GM03348 (cell line): ENCODE measurements around the gene CCDC87.
A peak's percentile ranks its signal among the peaks of the same experiment; 100 is the strongest.
"Not testable (repeated sequence)": the region's sequence is repeated elsewhere in the genome, so short reads cannot be mapped to it uniquely, and the experiment has no call there.

Experiments used
- DNase-seq: peaks from one replicate; pipeline ENCODE4 v3.0.0; 2012; ENCODE audit warnings: low spot score

The CCDC87 gene

DNA sequence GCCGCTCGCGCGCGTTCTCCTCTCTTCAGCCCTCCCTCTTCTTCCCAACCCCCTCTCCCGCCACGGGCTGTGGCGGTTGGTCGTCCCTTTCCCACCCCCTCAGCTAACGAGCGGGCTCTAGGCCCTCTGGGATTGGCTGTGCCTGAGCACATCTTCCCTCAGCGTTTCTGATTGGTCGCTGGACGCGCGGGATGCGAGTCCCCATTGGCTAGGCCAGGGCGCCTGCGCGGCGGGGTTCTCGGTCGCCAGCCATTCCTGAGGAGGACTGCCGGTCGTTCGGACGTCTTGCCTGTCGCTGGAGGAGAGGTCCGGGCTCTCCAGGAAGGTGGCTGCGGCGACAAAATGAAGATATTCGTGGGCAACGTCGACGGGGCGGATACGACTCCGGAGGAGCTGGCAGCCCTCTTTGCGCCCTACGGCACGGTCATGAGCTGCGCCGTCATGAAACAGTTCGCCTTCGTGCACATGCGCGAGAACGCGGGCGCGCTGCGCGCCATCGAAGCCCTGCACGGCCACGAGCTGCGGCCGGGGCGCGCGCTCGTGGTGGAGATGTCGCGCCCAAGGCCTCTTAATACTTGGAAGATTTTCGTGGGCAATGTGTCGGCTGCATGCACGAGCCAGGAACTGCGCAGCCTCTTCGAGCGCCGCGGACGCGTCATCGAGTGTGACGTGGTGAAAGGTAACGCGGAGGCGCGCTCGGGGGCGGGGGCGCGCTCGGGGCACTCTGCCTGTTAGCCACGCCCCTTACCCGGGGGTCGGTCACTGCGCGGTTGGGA lies 23.7 kb upstream of the CCDC87 start, which contains the start of gene RBM14:
Gene RBM14 (plus strand): TSS at position 252 of the 776 bp plus-strand sequence. CDS start 91 bp downstream, at position 343.
- DNase-seq, result peak; percentile 100

DNA sequence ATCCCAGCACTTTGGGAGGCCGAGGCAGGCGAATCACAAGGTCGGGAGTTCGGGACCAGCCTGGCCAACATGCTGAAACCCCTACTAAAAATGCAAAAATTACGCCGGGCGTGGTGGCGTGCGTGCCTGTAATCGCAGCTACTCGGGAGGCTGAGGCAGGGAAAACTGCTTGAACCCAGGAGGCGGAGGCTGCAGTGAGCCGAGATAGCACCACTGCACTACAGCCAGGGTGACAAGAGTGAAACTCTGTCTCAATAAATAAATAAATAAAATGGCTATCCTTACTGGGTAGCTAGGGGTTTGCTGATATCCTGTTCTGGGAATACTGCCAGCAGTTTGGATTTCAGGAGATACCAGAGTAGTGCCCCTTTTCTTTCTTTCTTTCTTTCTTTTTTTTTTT lies 21.2 kb upstream of the CCDC87 start:
- DNase-seq, result no peak

DNA sequence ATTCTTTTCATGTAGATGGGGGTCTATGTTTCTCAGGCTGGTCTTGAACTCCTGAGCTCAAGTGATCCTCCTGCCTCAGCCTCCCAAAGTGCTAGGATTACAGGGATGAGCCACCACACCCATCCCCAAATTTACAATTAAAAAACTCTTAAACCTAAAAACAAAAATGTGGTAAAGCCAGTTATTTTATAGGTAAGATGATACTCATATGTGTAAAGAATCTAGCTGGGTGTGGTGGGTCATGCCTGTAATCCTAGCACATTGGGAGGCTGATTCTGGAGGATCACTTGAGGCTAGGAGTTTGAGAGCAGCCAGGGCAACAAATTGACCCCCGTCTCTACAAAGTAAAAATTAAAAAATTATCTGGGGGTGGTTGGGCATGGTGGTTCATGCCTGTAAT lies 19.6 kb upstream of the CCDC87 start:
- no peak for DNase-seq

DNA sequence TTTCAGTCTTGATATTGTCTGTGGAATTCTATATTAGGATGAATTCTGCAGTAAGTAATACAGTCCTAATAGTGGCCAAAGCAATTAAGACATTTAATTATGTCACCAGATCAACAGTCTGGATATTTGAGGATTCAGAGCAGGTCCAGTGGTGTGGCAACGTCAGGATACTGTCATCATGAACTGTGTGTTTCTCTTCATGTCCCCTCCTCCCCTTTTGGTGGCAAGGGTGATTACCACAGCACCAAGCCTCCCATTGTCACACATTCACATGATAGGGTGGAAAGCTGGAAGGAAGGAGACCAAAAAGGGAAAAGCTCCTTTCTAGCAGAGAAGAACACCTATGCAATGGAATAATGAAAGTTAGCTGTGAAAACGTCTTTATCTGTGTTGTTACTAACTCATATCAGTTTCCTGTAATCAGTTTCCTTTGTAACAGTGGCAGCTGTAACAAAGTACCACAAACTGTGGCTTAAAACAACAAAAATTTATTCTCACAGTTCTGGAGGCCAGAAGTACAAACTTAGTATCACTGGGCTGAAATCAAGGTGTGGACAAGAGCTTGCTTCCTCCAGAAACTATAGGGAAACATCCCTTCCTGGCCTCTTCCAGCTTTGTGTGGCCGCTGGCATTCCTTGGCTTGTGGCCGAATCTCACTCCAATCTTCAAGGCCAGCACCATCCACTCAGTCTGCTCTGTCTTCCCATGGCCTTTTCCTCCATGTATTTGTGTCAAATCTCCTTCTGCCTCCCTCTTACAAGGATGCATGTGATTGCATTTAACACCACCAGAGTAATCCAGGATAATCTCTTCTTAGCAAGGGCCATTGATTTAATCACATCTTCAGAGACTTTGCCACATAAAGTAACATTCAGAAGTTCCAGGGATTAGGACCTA lies 17.1 kb upstream of the CCDC87 start:
- no peak for DNase-seq

DNA sequence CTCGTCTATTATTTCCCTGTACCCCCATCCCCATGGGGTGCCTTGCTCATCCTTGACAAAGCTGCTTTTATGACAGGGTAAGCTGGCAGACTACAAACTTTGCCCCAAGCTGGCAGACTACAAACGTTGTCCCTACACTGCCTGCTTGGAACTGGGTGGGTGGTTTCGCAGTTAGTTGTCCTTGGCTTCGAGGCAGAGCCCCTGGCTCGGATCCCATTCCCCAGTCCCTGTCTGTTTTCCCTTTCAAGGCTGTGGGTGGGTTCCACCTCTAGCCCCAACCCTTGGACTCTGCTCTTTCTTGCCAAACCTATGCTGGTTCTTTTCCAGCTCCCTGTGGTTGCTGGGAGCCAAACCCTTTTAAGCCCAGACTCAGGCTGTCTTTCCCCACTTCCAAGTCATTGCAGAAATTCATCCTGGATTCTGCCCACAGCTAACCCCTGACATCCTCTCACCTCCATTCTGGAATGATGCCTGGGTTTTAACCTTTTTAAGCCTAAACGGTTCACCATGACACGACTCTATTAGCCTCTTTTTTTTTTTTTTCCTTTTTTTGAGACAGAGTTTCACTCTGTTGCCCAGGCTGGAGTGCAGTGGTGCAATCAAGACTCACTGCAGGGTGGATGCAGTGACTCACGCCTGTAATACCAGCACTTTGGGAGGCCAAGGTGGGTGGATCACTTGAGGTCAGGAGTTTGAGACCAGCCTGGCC lies 14.4 kb upstream of the CCDC87 start:
- peak; percentile 80 for DNase-seq

DNA sequence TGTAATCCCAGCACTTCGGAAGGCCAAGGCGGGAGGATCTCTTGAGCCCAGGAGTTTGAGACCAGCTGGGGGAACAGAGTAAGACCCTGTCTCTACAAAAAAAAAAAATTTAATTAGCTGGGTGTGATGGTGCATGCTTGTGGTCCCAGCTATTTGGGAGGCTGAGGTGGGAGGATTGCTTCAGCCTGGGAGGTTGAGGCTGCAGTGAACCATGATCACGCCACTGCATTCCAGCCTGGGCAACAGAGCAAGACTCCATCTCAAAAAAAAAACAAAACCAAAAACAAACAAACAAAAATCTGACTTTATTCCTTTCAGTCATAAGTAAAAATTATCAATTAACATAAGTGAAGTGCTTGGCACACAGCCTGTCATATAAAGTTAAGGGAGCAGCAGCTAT lies 13.7 kb upstream of the CCDC87 start:
- not testable (repeated sequence) for DNase-seq

DNA sequence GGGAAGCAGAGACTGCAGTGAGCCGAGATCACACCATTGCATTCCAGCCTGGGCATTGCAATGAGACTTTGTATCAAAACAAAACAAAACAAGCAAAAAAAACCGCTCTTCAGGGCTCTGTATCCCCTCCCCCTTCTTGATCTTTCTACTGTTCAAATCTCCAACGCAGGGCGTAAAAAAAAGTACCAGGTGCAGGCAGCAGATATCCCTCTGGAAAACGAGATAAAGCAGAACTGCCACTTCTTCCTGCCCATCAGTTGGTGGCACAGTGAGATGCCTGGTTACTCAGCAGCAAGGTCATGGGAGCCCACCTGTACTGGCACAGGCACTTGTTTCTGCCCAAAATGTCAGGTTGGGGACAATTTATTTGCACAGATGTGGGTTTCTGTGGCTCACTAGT lies 11.3 kb upstream of the CCDC87 start:
- no peak for DNase-seq

DNA sequence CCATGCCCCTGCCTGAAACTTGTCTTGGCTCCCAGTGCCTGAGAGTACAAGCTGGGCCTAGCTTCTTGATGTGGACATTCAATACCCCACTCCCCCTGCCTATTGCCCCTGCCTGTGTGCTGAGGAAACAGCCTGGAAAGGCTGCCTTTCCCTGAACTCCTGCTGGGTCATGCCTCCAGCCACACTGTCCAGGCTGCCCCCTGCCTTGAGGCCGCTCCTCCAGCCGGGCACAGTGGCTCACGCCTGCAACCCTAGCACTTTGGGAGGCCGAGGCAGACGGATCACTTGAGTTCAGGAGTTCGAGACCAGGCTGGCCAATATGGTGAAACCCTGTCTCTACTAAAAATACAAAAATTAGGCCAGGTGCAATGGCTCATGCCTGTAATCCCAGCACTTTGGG lies 10.2 kb upstream of the CCDC87 start:
- DNase-seq, result no peak

DNA sequence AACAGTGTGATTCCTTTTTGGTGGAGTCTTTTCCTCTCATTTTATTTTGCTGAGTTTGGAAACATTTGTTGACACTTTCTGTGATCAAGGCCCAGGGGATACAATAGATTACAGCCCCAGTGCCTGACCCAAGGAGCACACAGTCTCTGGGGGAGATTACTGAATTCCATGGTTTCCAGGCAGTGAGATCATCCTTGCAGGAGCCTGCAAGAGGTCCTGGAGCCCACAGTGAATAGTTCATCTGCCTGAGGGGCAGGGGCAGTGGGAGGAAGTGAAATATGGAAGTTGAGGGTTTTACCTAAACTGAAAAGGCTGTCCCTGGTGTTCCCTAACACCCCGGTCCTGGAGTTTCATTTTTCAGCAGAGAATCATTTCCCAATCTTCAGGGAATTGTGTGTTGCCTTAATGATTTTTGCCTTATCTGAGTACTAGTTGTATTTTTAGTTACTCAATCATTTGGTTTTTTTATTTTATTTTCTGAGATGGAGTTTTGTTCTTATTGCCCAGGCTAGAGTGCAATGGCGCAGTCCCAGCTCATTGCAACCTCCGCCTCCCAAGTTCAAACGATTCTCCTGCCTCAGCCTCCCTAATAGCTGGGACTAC lies 7.9 kb upstream of the CCDC87 start:
- DNase-seq, result no peak

DNA sequence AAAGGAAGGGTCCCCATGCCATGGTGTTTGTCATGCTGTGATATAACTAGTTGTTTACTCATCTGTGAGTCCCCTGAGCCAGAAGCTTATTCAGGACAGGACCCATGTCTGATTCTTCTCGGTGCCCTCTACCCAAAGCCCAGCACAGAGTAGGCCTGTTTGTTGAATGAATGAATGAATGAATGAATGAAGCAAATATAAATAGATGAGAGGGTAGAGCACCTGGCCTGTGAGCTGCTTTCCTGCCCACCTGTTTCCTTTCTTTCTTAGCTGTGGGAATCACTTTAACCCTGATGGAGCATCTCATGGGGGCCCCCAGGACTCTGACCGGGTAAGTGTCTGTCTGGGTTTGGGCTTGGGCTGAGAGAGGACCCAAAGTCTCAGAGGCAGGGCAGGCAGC lies 7.4 kb upstream of the CCDC87 start:
- DNase-seq, result no peak

DNA sequence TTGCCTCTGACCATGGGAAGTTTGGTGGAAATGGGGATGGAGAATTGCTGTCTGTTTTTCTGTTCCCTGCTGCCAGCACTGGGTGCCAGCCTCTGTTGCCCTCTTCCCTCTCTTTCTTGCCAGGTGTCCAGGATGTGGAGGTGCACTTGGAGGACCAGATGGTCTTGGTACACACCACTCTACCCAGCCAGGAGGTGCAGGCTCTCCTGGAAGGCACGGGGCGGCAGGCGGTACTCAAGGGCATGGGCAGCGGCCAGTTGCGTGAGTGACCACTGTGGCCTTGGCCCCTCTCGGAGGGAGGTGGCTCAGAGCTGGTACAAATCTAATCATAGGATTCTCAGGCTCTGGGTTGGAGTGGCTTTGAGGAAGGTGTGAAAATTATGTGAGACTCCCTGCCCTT lies 6.1 kb upstream of the CCDC87 start:
- no peak for DNase-seq

DNA sequence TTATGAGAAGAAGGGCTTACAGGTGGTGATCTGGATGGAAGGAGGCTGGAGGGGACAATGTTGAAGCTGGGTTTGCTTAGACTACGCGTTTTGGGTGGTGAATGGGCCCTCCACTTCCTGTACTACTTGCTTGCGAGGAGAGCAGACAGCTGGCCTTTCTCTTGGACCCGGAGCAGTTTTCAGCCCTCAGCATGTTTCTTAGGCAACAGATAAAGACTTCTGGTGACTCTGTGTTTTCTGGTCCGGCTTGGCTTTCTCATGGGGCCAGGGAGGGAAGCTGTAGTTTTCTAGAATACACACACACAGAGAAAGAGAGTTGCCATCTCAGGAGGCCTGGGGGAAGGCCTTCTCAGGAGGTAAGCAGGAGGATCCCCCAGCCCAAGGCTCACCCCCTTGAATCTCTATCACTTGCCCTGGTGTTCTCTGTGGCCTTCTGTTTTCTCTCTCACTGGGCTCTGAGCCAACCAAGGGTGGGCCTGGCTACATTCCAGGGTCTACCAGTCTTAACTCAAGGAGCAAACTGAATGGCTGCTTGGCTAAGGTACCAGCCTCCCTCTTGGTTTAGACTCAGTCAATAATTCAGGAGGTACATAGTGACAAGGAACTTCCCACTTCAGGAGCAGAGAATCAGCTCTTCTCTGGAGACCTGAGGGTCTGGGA lies 2.5 kb upstream of the CCDC87 start:
- DNase-seq, result no peak

DNA sequence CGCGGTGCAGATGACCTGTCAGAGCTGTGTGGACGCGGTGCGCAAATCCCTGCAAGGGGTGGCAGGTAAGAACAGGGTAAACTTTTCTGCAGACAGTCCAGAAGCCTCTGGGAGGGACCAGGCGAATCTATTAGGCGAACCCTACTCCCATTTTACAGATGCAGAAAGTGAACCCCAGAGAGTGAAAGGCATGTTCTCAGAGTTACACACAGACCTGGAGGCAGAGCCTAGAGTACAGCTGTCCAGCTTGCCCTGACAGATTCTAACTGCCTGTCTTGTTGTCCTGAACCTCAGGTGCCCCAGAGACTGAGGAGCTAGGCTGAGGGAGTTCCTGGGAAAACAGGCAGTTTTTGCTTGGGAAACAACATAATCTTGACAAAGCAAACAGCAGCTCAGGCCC lies 787 bp upstream of the CCDC87 start:
- DNase-seq, result no peak

DNA sequence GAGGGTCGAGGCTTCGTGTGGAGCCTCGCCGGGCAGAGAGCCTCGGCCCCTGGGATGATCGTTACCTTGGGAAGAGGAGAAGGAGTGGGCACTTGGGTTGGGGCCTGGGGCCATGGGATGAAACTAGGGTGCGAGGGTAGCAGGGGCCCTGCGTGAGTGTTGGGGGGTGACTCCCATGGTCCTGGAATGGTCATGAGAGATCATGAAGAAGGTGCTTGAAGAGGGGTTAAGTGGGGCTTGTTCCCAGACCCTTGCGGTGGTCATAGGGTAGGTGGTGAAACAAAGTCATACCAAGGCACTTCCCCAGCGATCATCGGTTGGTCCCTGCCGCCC lies 406 bp upstream of the CCDC87 start:
- no peak for DNase-seq

DNA sequence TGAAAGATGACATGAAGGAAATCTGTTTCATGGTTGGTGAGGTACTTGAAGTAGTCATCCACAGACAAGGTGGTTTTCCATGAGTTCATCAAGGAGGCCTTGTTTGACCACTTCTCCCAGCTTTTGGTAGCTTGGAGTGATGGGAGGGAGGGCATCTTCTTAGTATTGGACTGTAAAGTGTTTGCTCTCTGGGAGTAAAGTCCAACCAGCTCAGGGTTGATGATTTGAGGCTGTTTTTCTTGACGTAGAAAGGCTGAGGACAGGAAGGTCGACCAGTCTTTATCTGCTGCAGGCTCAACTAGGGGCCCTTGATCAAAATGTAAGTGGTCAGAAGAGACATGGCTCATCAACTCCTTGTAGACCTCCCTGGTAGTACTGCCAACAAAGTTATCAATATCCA lies 1.7 kb downstream of the CCDC87 start:
- no peak for DNase-seq

DNA sequence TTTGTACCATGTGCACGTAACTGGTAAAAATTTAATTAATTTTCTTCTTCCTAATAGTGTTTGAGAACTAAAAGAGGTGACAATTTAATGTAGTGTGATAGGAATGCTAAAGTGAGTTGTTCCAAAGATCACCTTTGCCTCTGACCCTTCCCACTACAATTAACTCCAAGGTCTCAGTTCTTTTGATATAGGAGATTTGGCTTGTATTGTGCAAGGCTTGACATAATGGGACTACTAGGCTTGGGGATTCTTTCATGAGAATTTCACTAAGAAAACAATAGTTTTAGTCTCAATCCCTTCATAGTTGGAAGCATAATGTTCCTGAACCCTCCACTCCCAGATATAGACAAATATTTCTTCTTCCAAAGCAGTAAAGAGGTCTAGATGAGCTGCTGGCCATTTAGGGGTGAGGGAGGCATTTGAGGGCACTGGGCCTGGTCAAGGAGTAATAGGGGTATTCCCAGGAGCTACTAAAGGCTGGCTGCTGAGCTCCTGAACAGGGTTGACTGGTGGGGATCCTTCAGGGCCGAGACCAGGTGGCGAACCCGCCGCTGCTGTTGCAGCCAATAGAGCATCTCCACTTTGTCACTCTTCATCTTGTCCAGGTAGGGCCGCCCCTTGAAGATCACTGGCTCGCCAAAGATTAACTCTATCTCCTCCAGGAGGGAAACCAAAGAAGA lies 2.7 kb downstream of the CCDC87 start:
- no peak for DNase-seq

DNA sequence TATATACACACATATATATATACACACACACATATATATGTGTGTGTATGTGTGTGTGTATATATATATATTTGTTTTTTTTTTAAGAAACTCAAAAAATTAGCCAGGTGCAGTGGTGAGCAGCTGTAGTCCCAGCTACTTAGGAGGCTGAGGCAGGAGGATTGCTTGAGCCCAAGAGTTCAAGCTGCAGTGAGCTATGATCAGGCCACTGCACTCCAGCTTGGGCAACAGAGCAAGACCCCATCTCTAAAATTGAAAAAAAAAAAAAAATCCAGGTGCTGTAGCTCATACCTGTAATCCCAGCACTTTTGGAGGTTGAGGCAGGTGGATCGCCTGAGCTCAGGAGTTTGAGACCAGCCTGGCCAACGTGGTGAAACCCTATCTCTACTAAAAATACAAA lies 3.5 kb downstream of the CCDC87 start:
- not testable (repeated sequence) for DNase-seq

DNA sequence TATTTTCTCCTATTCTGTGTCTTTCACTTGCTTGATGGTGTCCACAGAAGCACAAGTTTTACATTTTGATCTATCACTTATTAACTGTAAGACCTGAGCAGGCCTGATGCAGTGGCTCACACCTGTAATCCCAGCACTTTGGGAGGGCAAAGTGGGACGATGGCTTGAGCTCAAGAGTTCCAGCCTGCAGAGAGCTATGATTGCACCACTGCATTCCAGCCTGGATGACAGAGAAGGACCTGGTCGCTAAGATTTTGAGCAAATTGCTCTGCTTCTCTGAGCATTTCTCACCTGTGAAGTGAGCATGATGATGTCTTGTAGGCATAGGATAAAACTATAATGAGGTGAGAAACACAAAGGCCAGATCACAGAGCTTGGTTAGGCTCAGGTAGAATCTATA lies 6.7 kb downstream of the CCDC87 start:
- no peak for DNase-seq

DNA sequence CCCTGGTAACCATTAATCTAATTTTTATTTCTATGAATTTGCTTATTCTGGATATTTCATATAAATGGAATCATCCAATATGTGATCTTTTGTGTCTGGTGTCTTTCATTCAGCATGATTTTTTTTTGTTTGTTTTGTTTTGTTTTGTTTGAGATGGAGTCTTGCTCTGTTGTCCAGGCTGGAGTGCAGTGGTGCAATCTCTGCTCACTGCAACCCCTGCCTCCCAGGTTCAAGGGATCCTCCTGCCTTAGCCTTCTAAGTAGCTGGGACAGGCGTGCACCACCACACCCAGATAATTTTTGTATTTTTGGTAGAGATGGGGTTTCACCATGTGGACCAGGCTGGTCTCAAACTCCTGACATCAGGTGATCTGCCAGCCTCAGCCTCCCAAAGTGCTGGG lies 7.4 kb downstream of the CCDC87 start:
- DNase-seq, result not testable (repeated sequence)

DNA sequence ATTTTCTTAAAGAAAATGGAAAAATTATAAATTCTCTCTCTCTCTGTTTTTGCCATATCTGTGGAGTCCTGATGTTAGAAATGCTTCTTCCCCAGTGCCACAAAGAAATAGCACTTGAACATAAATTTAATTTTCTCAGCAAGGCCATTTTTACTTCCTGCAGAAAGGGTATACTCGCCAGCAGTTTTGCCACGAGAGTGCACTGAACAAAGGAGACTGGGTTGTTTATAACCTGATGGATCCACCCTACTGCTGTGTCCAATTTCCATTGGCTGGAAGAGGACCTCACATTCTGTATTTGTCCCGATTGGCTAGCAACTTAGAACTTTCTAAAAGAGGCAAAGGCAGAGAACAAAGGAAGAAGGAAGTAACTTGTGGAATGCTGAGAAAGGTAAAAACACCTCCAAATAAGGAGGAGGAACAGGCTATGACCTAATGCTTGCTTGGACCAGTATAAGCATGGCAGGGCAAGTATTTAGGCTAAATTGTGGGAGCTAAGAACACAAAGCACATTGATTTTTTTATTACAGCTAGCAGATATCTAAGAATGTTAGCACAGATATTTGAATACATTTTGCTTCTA lies 10.2 kb downstream of the CCDC87 start:
- not testable (repeated sequence) for DNase-seq

DNA sequence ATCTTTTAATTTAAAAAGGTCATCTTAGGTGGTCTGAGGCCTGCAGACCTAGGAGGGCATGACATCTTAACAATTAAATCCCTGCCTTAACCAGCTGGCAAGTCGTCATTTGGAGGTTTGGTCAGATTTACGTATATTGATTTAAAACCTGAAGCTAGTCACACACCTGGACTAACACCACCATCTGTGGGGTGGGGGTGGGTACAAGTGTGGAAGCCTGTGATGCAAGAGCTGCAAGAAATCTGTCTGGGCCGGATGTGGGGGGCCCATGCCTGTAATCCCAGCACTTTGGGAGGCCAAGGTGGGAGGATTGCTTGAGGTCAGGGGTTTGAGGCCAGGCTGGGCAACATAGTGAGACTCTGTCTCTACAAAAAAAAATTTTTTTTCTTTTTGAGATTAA lies 11.6 kb downstream of the CCDC87 start:
- no peak for DNase-seq
